ENCODE data around the gene SMS. TPM values are rescaled to one million over a fixed set of nuclear protein-coding genes. Genes with fewer than 3 reads are reported as not detected.

The SMS gene
- total and polyA plus RNA-seq, 9 donors = 52.8 to 204 (median 90.8) TPM

DNA sequence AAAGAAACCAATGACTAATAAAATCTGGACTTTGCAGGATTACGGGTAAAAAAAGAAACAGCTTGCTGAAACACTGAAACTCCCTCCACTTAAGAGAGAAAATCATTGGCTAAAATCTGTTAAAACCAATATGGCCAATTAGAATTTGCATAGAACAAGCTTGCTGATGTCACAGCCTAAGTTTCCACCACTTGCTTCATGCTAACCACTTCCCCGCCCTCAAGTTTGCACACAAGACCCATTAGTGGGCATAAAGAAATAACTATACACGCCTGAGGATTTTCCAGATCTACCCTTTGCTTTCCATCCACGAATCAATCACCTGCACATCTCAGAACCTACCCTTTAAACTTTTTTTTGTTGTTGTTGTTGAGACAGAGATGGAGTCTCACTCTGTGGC lies 48.9 kb downstream of the SMS start:
- TF ChIP-seq POLR2A (IDR thresholded peaks at IDR 0.05) (no peak), CTCF (IDR thresholded peaks at IDR 0.05) (no peak), EP300 (IDR thresholded peaks at IDR 0.05) (no peak)
- WGBS, 3 donors = 70 to 82% (median 74%) methylated on average over 4 of the region's 4 CpGs
- intact Hi-C loops (cut with DNase I) = no loop called here
- no peaks in the 10 kb centered on the region for H3K4me1 ChIP-seq (ENCODE audit: insufficient read depth)
- H3K9me3 ChIP-seq = no peaks in the 10 kb centered on the region
- H3K36me3 ChIP-seq = no peaks in the 10 kb centered on the region
- H3K4me3 ChIP-seq = no peak overlapping the region
- no peaks in the 10 kb centered on the region for H3K27me3 ChIP-seq
- no peak for DNase-seq
- no peak overlapping the region for H3K27ac ChIP-seq

DNA sequence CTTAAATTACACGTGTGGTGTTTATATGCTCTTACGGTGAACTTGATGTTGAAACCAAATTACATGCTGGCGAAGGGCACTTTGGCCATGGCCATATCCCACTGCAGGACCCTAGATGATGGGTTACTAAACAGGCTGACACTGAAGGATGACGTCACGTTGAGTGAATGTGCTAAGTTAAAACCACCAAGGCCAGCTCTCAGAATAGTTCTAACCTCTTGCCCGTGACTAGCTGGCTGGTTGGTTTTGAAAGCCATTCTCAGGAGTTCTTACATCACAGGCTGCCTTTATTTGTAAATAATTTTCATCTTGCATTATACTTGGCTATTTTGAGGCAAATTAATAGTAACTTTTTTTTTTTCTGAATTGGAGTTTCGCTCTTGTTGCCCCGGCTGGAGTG lies 50.3 kb downstream of the SMS start:
- Histone ChIP-seq H3K36me3 (no peaks in the 10 kb centered on the region), H3K27ac (no peak overlapping the region), H3K9me3 (no peaks in the 10 kb centered on the region), H3K4me1 (ENCODE audit: insufficient read depth) (no peaks in the 10 kb centered on the region), H3K27me3 (no peaks in the 10 kb centered on the region), H3K4me3 (no peak overlapping the region)
- WGBS, 3 donors = 79 to 93% (median 85%) methylated on average over 8 of the region's 8 CpGs
- intact Hi-C loops (cut with DNase I) = no loop called here
- no peak for TF ChIP-seq CTCF (IDR thresholded peaks at IDR 0.05)
- TF ChIP-seq POLR2A (IDR thresholded peaks at IDR 0.05) = no peak
- no peak for TF ChIP-seq EP300 (IDR thresholded peaks at IDR 0.05)
- DNase-seq = no peak

DNA sequence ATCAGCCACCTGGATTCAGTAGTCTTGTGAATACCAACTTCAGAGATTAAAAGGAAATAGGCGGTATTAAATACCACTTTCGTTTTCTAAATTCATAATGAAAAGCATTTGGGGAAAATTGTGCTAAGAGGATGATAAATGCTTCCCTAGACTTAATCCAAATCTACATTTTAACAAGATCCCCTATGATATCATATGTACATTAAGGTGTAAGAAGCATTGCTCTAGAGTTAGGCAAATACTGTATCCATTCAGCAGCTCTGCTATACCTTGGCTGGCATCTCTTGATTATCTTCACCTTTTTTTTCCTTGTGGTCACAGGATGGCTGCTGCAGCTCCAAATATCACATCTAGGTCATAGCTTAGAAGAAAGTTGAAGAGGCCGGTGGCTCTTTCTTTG lies 51.0 kb downstream of the SMS start:
- no peak overlapping the region for H3K27ac ChIP-seq
- 87 to 94% (median 93%) methylated on average over 3 of the region's 3 CpGs for WGBS, 3 donors
- DNase-seq = no peak
- H3K4me1 ChIP-seq (ENCODE audit: insufficient read depth) = no peaks in the 10 kb centered on the region
- no peak overlapping the region for H3K4me3 ChIP-seq
- TF ChIP-seq POLR2A (IDR thresholded peaks at IDR 0.05) (no peak), EP300 (IDR thresholded peaks at IDR 0.05) (no peak), CTCF (IDR thresholded peaks at IDR 0.05) (no peak)
- H3K36me3 ChIP-seq = no peaks in the 10 kb centered on the region
- intact Hi-C loops (cut with DNase I) = no loop called here
- no peaks in the 10 kb centered on the region for H3K27me3 ChIP-seq
- no peaks in the 10 kb centered on the region for H3K9me3 ChIP-seq

- Histone ChIP-seq H3K27ac (no peak overlapping the region), H3K4me1 (ENCODE audit: insufficient read depth) (no peaks in the 10 kb centered on the region), H3K27me3 (no peaks in the 10 kb centered on the region), H3K9me3 (no peaks in the 10 kb centered on the region), H3K4me3 (no peak overlapping the region), H3K36me3 (no peaks in the 10 kb centered on the region)
- 64 to 78% (median 68%) methylated on average over 8 of the region's 8 CpGs for WGBS, 3 donors
- TF ChIP-seq CTCF (IDR thresholded peaks at IDR 0.05) = no peak
- TF ChIP-seq EP300 (IDR thresholded peaks at IDR 0.05) = no peak
- TF ChIP-seq POLR2A (IDR thresholded peaks at IDR 0.05) = no peak
- no peak for DNase-seq
- intact Hi-C loops (cut with DNase I) = no loop called here
Measured at GRCh38 chrX:21993265-21993664, 52.8 kb downstream of the SMS start.
